K562 (cell line): ENCODE results near the gene ANKRD13C. TPM values are rescaled to one million over a fixed set of nuclear protein-coding genes. Genes with fewer than 3 reads are reported as not detected.

Source experiments
- AFF1 ChIP-seq, 2 experiments: fragments of 450-650 bp; IDR thresholded peaks; 2 replicates each; pipeline ENCODE4 v1.6.1; 2018; ENCODE audit warnings: mild to moderate bottlenecking in 2 of 2, low read depth in 1 of 2; ENCODE audit not compliant: partially characterized antibody in 2 of 2
- BCOR ChIP-seq: fragments of 450-650 bp; IDR thresholded peaks from 2 replicates; pipeline ENCODE4 v1.6.1; 2016
- E2F3 ChIP-seq: fragments of 250-450 bp; sonication (Bioruptor Pico); IDR thresholded peaks from 2 replicates; pipeline ENCODE4 v1.4.0; 2020; ENCODE audit warnings: mild to moderate bottlenecking
- FOXA3 ChIP-seq, 2 experiments: fragments of 450-650 bp in 1 of 2; sonication (generic) in 1 of 2; formaldehyde crosslinking; IDR thresholded peaks in 1 of 2; conservative IDR thresholded peaks in 1 of 2; 2 replicates each; pipeline versions ENCODE4 v1.4.0 to v1.8.0; 2020 to 2022; ENCODE audit warnings: mild to moderate bottlenecking in 2 of 2, missing genetic modification reagents in 1 of 2
- KDM2B ChIP-seq: fragments of 250-450 bp; sonication (Bioruptor Pico); IDR thresholded peaks from 2 replicates; pipeline ENCODE4 v1.8.0; 2021; ENCODE audit warnings: mild to moderate bottlenecking, moderate library complexity
- MCM2 ChIP-seq: fragments of 450-650 bp; IDR thresholded peaks from 2 replicates; pipeline ENCODE4 v1.6.1; 2017; ENCODE audit warnings: low read depth, mild to moderate bottlenecking
- MYC ChIP-seq, 2 experiments: fragments of 250-450 bp in 1 of 2; sonication (Bioruptor Pico) in 1 of 2; IDR thresholded peaks; 2 replicates each; pipeline versions ENCODE4 v1.5.1 to v1.6.1; 2012 to 2021; ENCODE audit warnings: low read depth in 2 of 2, borderline replicate concordance in 1 of 2, improper control_type of control experiment in 1 of 2, low read length in 1 of 2, mild to moderate bottlenecking in 1 of 2, moderate library complexity in 1 of 2
- NELFE ChIP-seq: IDR thresholded peaks from 2 replicates; pipeline ENCODE4 v1.6.1; 2011; ENCODE audit warnings: mild to moderate bottlenecking; ENCODE audit not compliant: insufficient read depth, insufficient read length
- POLR2B ChIP-seq: fragments of 450-650 bp; IDR thresholded peaks from 2 replicates; pipeline ENCODE4 v1.6.1; 2018; ENCODE audit warnings: low read depth; ENCODE audit not compliant: partially characterized antibody
- POLR3G ChIP-seq: IDR thresholded peaks from 2 replicates; pipeline ENCODE4 v1.6.1; 2011; ENCODE audit not compliant: insufficient read length, insufficient replicate concordance; ENCODE audit errors: extremely low read depth
- RCOR1 ChIP-seq, 2 experiments: IDR thresholded peaks; 2 replicates each; pipeline ENCODE4 v1.6.1; 2012; ENCODE audit warnings: low read depth in 2 of 2, low read length in 2 of 2, borderline replicate concordance in 1 of 2, improper control_type of control experiment in 1 of 2
- SMARCE1 ChIP-seq: fragments of 450-650 bp; IDR thresholded peaks from 2 replicates; pipeline ENCODE4 v1.7.1; 2016; ENCODE audit warnings: mild to moderate bottlenecking
- SRSF9 ChIP-seq: fragments of 200-400 bp; formaldehyde crosslinking; IDR thresholded peaks from 2 replicates; pipeline ENCODE4 v1.6.1; 2017; ENCODE audit warnings: low read depth, low read length, borderline replicate concordance
- ZFP36 ChIP-seq: fragments of 150-350 bp; IDR thresholded peaks from 2 replicates; pipeline ENCODE4 v1.6.1; 2018; ENCODE audit warnings: low read length, low read depth; ENCODE audit not compliant: partially characterized antibody
- polyA plus RNA-seq, 8 experiments: library from polyadenylated mRNA; depleted of rRNA in 4 of 8; stranded (reverse) in 5 of 8; unstranded in 3 of 8; fragments of >200 nt; fragmentation: Nextera tagmentation in 2 of 8; fragmentation: Illumina TruSeq in 1 of 8; extraction: Ambion mirVana in 2 of 8; extraction: Trizol in 1 of 8; gene quantifications; 2 replicates each; pipeline versions ENCODE4 v1.2.1 to v1.2.3, GENCODE V29; 2011 to 2014; ENCODE audit warnings: inconsistent platforms in 1 of 8, missing spikeins in 1 of 8
- total RNA-seq, 7 experiments: library from RNA; depleted of rRNA in 6 of 7; stranded (reverse); fragments of >200 nt in 6 of 7; fragmentation: Illumina TruSeq in 2 of 7; extraction: Trizol in 2 of 7; gene quantifications; 2 replicates each; pipeline versions ENCODE4 v1.2.1 to v1.2.3, GENCODE V29; 2011 to 2021; ENCODE audit warnings: low replicate concordance in 1 of 7
- TF ChIP-seq, protein P1 (sequence below): fragments of 450-650 bp; formaldehyde crosslinking; IDR thresholded peaks from 2 replicates; pipeline ENCODE4 v1.4.0; 2022; ENCODE audit warnings: missing genetic modification characterization

The ANKRD13C gene
- total and polyA plus RNA-seq, 9 of the 15 experiments (the other 6 are each of a cell fraction or from before 2014, with no cell fraction given) = 3.4 to 22.8 (median 12.5) TPM

DNA sequence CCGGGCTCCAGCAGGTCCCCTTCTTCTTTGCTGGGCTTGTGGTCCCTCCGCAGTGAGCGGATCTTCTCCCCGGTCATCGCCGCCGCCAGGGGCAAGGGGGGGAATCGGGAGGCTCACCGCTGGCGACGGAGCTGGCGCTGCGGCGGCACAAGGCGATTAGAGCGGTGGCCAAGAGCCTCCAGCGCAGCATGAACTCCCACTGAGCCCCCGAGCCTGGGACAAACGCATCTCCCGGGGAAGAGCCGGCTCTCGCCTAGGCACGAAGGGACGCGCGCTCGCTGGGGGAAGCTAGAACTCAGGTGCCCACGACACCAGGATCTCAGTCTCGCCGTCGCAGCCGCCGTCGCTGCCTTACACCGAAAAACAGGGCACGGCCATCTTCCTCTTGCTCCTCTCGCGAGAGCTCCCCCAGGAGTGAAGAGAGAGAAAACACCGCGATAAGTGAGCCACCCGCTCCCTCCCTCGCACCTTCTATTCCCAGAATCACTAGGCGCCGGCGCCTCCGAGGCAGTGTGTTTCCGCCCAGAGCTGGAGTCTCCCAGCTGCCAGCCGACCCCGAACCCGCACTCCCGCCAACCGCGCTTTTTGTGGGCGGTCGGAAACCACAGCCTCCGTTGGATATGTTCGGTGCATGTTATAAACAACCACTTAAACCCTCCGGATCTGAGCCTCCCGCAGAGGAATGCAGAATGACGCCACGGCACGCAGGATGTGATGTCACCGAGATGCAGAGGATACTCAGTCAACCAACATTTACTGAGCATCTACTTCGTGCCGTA lies at the start of gene ANKRD13C (continued):
- TF ChIP-seq AFF1 (IDR thresholded peaks at IDR 0.05; ENCODE audit: low read depth in 1 of 2, partially characterized antibody in 2 of 2) (peak in 1 of 2 experiments; percentile 71), MYC (IDR thresholded peaks at IDR 0.05; ENCODE audit: low read depth, low read length) (peak; percentile 49), MYC (CRISPR knock-in tag; IDR thresholded peaks at IDR 0.05; ENCODE audit: borderline replicate concordance, low read depth) (peak; percentile 39; the same call in 1 of the 2 replicates), POLR3G (no peak), E2F3 (CRISPR knock-in tag) (peak; percentile 75; the same call in 1 of the 2 replicates), FOXA3 (CRISPR knock-in tag; conservative IDR thresholded peaks at IDR 0.05 in 1 of 2, IDR thresholded peaks at IDR 0.05 in 1 of 2) (0 out of 4 replicates have a peak, but pooled peaks of 1 of the 2 experiments have one; percentile 21), SMARCE1 (peak; percentile 49; the same call in 1 of the 2 replicates), MCM2 (no peak), KDM2B (CRISPR knock-in tag) (no peak), POLR2B (peak; percentile 95), NELFE (peak; percentile 40), BCOR (peak; percentile 99; the same call in 1 of the 2 replicates), RCOR1 (IDR thresholded peaks at IDR 0.05; ENCODE audit: borderline replicate concordance in 1 of 2, low read depth in 2 of 2, low read length in 2 of 2) (peak in 1 of 2 experiments; percentile 94; a peak in 2 of 4 replicates), SRSF9 (no peak), ZFP36 (no peak)
- TF ChIP-seq, protein P1, sequence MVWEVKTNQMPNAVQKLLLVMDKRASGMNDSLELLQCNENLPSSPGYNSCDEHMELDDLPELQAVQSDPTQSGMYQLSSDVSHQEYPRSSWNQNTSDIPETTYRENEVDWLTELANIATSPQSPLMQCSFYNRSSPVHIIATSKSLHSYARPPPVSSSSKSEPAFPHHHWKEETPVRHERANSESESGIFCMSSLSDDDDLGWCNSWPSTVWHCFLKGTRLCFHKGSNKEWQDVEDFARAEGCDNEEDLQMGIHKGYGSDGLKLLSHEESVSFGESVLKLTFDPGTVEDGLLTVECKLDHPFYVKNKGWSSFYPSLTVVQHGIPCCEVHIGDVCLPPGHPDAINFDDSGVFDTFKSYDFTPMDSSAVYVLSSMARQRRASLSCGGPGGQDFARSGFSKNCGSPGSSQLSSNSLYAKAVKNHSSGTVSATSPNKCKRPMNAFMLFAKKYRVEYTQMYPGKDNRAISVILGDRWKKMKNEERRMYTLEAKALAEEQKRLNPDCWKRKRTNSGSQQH = peak; percentile 62; the same call in 1 of the 2 replicates
